ENCODE results near the gene EFNA3.

Gene EFNA3

GRCh38 chr1:155070158-155070621, 8.4 kb upstream of the EFNA3 start:
- no peak for DNase-seq

- DNase-seq, result peak; percentile 35
These were observed 7.7 kb upstream of the EFNA3 start for GRCh38 chr1:155070721-155071569.

- DNase-seq, result no peak
These were observed 6.9 kb upstream of the EFNA3 start for GRCh38 chr1:155071701-155072100.

- no peak for DNase-seq
These were observed 5.9 kb upstream of the EFNA3 start for GRCh38 chr1:155072531-155073289.

GRCh38 chr1:155073377-155074242, 5.0 kb upstream of the EFNA3 start:
- no peak for DNase-seq

- DNase-seq, result no peak
These were observed 3.1 kb upstream of the EFNA3 start for GRCh38 chr1:155075535-155075934.

- no peak for DNase-seq
These were observed 2.3 kb upstream of the EFNA3 start for GRCh38 chr1:155076371-155076770.

- no peak for DNase-seq
These were observed 1.3 kb upstream of the EFNA3 start for GRCh38 chr1:155077346-155077745.

GRCh38 chr1:155077758-155078445, 735 bp upstream of the EFNA3 start:
- DNase-seq, result no peak

DNA sequence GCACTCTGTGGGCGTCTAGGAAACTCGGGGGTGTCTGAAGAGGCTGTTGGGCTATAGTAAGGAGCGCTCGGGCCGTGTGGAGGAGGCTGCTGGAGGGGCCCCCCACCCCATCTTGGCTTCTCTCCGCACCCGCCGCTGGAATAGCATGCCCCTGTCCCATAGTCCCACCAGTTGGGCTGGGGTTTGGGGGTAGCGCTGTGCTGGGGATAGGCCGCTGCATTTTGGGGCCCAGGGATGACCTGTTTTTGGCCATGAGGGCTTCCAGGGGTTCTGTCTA, 511 bp downstream of the EFNA3 start:
- DNase-seq, result no peak

DNA sequence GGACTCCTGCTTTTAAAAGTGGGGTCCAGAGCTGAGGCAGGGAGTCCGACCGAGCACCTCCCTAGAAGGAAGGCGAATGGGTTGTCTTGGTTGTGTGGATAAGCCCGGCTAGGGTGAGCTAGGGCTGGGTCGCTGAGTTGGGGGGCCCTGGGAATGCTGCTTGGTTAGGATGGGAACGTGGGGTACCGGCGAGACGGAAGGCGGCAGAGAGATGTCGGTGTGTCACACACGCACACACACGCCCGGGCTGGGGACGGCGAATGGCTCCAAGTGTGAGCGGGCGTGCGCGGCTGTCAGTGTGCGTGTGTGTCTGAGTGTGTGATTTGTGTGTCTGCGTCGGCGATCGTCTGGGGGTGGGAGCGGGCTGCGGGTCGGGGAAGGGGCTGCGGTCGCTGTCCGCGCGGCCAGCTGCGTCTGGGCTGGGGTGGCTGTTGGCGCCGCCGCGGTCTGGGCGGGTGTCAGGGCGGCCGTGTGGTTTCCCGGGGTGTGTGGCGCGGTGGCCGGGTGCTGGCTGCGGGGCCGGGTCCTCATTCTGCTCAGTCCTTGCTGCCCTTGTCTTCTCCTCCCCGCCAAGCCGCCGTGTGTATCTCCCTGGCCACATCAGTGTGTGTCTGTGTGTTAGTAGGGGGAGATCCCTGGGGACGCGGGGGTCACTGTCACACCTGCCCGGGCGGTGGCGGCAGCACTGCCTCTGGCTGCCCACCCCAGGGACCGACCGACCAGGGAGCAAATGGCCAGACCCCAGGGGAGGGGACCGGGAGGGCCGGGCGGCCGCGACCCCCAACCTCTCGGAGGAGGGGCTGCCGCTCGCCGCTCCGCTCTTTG, 1.1 kb downstream of the EFNA3 start:
- no peak for DNase-seq

- no peak for DNase-seq
These were observed 1.9 kb downstream of the EFNA3 start for GRCh38 chr1:155080312-155081228.

DNA sequence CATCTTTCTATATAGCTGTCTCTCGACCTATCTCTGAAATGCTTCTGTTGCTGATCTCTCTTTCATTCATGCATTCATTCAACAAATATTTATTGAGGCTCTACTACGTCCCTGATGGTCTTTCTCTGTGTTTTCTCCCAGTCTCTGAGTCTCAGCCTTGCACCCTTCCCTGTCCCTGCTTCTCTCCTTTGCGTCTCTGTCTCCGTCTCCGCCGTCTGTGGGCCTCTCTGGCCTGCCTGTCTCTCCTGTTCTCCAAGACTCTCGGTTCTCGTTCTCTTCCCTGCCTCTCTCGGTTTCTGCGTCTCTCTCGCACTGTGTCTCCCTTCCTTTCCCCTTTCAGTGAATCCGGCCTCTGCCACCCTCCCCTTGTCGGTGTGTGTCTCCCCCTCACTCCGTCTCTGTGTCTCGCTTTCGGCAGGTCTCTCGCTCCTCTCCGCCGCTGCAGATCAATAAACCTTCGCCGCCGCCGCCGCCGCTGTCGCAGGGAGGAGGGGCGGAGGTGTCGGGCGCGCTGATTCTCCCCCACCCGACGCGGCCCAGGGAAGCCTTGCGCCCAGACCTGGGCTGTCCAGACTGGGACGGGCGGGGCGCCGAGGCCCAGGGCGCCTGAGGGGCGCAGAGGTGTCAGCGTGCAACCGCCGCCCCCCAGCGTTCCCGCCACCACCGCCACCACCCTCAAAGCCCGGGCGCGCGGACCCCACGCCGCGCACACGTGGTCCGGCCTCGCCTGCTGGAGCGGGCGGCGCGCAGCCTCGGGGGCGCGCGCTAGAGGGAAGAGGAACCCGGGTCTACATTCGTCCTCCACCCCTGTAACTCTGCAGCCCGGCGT, 3.0 kb downstream of the EFNA3 start:
- no peak for DNase-seq

DNA sequence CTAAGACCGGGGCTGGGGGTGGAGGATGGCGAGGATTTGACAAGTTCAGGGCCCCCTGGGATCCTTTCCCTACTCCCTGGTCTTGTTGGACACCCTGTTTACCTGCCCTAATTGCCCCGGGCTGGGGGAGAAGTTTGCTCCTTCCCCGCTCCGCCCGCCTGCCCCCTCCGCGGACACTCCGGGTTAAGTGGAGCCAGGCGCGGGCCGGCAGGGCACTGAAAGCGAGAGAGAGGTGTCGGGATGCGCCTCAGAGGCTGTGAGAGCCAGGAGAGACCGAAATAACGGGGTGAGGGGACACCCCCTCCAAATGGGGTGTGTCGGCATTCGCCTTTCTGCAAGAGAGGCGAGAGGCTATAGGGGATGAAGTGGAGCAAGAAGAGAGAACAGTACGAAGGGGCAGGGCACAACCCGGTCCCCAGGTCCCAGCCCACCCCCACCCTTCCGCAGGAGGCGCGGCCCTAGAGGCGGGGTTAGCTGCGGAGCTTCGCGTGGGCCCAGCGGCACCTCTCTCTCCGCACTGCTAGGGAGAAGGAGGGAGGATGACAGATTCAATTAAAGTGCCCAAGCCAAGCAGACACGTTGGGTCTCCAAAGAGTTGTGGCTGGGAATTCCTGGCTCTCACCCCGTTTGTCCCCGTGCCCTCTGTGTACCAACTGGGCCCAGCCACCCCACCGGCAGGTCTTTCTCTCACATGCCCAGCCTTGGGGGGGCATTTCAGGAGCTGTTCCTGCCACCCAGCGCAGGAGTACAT, 3.8 kb downstream of the EFNA3 start:
- DNase-seq, result no peak

GRCh38 chr1:155083052-155083541, 4.5 kb downstream of the EFNA3 start:
- no peak for DNase-seq

DNA sequence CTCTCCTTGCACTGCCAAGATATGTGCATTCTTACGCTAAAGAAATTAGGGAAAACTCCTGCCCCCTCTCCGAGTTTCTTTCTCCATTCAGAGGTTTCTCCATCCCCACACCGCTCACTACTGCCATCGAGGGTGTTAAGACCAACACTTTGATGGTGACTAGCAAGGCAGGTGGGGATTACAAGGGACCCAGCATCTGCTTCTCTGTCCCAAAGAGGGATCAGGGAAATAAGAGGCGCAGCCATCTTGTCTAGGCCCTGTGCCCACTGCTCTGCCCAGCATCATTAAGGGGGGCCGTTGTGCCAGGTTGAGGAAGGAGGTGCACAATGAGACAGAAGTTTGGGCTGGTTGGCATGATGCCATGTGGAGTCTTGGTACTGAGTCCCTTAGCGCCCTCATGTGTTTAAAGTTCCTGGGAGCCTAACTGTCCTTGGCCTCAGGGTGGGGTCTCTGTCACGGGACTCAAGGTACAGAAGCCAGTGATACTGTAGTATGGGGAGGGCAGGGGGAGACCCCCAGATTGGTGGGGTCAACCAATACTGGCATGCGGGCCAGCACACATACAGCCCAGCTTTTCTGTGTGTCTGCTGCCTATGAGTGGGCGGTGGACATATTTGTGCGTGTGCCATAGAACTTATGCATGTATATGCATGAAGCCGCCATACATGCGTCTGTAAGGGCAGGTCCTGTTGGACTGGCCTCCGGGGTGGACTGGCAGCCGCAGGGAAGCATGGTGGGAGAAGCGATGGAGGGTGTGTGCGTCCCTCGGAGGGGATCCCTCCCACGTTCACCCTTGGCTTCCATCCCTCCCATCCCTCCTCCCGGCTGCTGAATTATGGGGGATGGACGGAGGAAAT, 5.5 kb downstream of the EFNA3 start:
- DNase-seq, result no peak

DNA sequence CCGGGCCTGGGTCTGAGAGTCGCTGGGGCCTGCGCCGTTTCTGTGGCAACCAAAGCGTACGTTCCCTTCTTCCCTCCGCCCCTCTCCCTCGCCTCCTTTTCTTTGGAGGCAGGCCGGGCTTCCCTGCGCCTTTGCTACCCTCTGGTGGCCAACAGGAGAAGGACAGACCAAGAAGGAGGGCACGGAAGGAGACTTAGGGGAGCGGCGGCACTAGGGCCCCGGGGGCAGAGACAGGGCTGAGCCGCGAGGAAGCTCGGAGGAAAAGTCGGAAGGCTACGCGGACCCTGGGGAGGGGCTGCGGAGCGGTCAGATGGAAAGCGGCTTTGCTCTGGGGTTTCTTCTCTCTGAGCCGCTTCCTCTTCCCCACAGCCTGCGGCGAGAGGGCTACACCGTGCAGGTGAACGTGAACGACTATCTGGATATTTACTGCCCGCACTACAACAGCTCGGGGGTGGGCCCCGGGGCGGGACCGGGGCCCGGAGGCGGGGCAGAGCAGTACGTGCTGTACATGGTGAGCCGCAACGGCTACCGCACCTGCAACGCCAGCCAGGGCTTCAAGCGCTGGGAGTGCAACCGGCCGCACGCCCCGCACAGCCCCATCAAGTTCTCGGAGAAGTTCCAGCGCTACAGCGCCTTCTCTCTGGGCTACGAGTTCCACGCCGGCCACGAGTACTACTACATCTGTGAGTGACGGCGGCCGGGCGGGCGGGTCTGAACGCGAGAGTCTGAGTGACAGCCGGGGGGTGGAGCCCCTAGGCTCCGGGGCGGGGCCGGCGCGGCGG, 6.3 kb downstream of the EFNA3 start:
- DNase-seq, result peak; percentile 93

All from kidney glomerular epithelial cell (primary cell).